Measurements from ENCODE around the gene TDRD9.

DNA sequence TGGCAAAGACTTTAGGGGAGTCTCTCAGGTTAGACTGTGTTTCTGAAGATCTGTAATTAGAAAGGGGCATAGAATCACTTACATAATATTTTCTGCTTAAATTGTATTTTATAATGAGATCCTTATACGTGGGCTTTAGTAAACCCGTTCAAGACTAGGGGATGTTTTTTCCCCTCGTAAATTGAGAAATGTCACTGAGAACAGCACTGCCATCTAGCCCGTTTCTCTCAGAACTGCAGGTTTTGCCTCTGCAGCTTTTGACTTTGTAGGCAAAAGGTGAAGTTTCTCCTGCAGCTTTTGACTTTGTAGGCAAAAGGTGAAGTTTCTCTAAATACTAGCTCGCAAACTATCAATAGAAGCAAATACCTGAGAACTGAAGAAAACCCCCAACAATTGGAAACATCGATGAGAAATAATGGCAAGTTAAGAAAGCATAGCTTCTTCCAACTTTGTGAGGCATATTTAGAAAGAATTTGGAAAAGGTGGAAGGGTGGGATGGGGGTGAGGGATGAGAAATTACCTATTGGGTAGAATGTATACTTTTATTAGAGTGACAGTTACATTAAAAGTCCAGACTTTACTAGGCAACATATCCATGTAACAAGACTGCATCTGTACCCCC, 147.4 kb downstream of the TDRD9 start:
- TF ChIP-seq, protein P1, sequence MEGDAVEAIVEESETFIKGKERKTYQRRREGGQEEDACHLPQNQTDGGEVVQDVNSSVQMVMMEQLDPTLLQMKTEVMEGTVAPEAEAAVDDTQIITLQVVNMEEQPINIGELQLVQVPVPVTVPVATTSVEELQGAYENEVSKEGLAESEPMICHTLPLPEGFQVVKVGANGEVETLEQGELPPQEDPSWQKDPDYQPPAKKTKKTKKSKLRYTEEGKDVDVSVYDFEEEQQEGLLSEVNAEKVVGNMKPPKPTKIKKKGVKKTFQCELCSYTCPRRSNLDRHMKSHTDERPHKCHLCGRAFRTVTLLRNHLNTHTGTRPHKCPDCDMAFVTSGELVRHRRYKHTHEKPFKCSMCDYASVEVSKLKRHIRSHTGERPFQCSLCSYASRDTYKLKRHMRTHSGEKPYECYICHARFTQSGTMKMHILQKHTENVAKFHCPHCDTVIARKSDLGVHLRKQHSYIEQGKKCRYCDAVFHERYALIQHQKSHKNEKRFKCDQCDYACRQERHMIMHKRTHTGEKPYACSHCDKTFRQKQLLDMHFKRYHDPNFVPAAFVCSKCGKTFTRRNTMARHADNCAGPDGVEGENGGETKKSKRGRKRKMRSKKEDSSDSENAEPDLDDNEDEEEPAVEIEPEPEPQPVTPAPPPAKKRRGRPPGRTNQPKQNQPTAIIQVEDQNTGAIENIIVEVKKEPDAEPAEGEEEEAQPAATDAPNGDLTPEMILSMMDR (IDR thresholded peaks at IDR 0.05; ENCODE audit: insufficient read depth, low read depth, low read length) = peak; percentile 24
- no peak for TF ChIP-seq EZH2 (IDR thresholded peaks at IDR 0.05; ENCODE audit: insufficient read depth, low read length)
